Testis (tissue), 2 donors: ENCODE measurements around the gene GIPC2.

Experiments
- CTCF ChIP-seq, 3 experiments: fragments of 450-650 bp in 2 of 3; fragments of 200-600 bp in 1 of 3; sonication (generic) in 1 of 3; IDR thresholded peaks; one replicate each; pipeline ENCODE4 v1.5.1; 2016 to 2019; ENCODE audit warnings: antibody characterized with exemption in 3 of 3, mild to moderate bottlenecking in 2 of 3, moderate library complexity in 1 of 3
- POLR2A ChIP-seq: fragments of 450-650 bp; IDR thresholded peaks from one replicate; pipeline ENCODE4 v1.6.1; 2017; ENCODE audit warnings: antibody characterized with exemption, mild to moderate bottlenecking, moderate library complexity

- no peak for TF ChIP-seq CTCF (IDR thresholded peaks at IDR 0.05)
- no peak for TF ChIP-seq POLR2A
Measured at GRCh38 chr1:78088486-78088885, 42.7 kb downstream of the GIPC2 start.
